ENCODE data around the gene RASGRF1. TPM values are rescaled to one million over a fixed set of nuclear protein-coding genes. Genes with fewer than 3 reads are reported as not detected.
"Not testable (repeated sequence)": the region's sequence is repeated elsewhere in the genome, so short reads cannot be mapped to it uniquely, and the experiment has no call there.

Gene RASGRF1
- total RNA-seq, 2 experiments from 2014 or later = not detected

DNA sequence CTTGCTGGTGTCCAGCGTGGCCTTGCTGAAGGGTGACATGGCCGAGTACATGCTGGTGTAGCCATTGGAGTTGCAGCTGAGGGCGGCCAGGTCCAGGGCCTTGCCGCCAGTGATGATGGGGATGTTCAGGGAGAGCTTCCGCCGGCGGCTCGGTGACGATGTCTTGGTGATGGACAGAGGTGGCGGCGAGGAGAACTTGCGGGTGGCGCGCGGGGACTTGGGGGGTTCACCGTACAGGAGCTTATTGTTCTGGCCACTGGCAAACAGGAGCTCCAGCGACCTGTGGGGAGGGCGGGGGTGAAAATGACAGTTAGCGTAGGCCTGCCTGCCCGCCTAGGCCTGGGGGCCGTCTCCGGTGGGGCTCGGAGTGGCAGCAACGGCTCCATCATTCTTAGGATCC, 86.7 kb downstream of the RASGRF1 start:
- Mint-ChIP-seq H3K9me3 (no peaks in the 10 kb centered on the region), H3K27me3 (no peaks in the 10 kb centered on the region), H3K4me1 (peaks cover 15% of the 10 kb centered on the region), H3K4me3 (no peak overlapping the region), H3K27ac (no peak overlapping the region), H3K36me3 (no peaks in the 10 kb centered on the region)
- no peak for DNase-seq

DNA sequence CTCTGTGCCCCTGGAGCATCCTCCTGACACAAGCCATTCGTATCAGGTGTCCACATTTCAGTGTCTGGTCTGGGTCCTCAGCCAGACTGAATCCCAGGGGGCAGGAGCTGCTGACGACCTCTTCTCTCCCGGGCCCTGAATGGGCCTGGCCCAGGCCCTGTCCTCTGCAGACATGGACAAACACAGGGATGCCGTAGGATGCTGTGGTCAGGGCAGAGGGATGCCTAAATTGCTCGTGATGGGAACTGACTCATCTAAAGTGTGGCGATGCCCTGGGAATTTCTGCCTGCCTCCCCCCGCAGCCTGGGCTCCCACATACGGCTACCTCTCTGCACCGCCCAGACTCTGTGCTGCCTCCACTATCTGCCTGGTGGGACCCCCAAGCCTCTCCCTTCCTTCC, 87.3 kb downstream of the RASGRF1 start:
- Mint-ChIP-seq H3K27ac (no peak overlapping the region), H3K9me3 (no peaks in the 10 kb centered on the region), H3K36me3 (no peaks in the 10 kb centered on the region), H3K27me3 (no peaks in the 10 kb centered on the region), H3K4me1 (peaks cover 15% of the 10 kb centered on the region), H3K4me3 (no peak overlapping the region)
- DNase-seq = no peak

DNA sequence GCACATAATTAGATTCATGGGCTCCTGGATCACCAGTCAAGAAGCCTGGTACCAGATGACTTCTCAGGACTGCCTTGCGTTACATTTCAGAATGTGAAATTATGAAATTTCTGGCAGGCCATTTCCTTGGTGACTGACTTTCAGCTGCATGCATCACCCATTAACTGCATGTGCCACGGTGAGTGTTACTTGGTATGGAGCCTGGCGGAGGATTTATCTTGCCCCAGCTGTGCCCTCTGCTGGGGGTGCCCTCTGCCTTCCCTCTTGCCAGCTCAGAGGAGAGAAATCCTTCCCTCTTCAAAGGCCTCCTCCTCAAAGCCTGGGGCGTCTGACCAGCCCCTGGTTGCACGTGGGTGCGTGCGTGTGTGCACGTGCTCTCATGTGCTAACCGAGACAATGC, 88.0 kb downstream of the RASGRF1 start:
- no peak overlapping the region for H3K4me3 Mint-ChIP-seq
- no peaks in the 10 kb centered on the region for H3K36me3 Mint-ChIP-seq
- H3K27ac Mint-ChIP-seq = no peak overlapping the region
- H3K27me3 Mint-ChIP-seq = no peaks in the 10 kb centered on the region
- no peak for DNase-seq
- H3K9me3 Mint-ChIP-seq = no peaks in the 10 kb centered on the region
- peaks cover 15% of the 10 kb centered on the region for H3K4me1 Mint-ChIP-seq

DNA sequence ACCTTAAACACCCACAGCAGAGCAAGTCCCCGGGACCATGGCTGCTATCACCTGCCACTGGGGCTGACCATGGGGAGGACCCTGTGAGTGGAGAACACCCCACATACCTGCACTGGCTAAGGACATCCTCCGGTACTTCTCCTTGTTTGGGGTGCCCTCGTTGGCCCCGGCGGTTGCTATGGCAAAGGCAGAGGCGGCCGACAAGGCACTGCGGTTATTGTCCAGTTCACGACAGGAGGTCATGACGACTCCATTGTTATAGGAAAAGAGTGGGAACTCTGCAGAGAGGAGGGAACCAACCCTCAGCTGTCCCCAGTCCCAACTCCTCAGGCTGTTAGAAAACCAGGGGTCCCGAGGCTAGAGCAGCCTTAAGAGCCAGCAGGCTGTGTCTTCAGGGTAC, 90.9 kb downstream of the RASGRF1 start:
- Mint-ChIP-seq H3K36me3 (no peaks in the 10 kb centered on the region), H3K4me3 (no peak overlapping the region), H3K27me3 (no peaks in the 10 kb centered on the region), H3K9me3 (no peaks in the 10 kb centered on the region), H3K27ac (no peak overlapping the region), H3K4me1 (peaks cover 8% of the 10 kb centered on the region)
- no peak for DNase-seq

DNA sequence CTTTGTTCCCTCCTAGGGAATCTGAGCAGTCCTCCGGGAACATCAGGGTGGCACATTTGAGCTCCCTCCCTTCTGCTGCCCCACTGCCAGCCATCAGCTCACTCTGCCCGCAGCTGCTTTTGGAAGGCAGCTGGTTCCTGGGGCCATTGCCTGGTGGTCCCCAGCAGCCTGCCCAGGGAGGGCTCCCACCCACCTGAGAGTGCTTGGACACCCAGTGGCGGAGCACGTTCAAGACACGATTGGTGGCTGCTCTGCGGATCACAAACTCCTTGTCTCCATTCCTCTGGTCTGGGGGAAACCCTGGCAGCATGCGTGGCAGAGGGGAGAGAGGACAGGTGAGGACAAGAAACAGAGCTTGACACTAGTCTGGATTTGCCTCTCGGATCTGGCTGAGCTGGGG, 92.1 kb downstream of the RASGRF1 start:
- Mint-ChIP-seq H3K36me3 (no peaks in the 10 kb centered on the region), H3K4me1 (no peaks in the 10 kb centered on the region), H3K4me3 (no peak overlapping the region), H3K27ac (no peak overlapping the region), H3K9me3 (no peaks in the 10 kb centered on the region), H3K27me3 (no peaks in the 10 kb centered on the region)
- DNase-seq = no peak

DNA sequence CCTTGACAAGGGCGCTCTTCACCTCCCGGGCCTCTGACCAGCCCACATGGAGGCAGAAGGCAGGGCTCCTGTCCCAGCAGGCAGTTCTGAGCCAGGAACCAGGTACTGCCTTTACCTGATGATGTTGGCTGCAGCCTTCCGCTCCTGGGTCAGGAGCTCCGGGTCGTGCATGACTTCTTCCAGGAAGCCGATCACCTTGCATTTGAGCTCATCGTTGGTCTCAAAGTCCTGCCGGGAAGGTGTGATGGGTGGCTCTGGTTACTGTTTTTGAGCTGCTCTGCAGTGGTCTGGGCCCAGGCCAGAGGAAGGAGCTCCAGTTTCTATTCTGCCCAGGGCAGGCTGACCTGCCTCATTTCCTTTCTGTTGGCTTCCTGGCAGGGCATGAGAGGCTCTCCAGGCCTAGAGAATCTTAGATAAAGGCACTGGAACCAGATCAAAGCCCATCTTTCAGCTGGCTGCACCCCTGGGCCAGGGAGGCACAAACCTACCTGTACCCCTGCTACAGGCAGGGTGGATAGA, 92.5 kb downstream of the RASGRF1 start:
- Mint-ChIP-seq H3K27me3 (no peaks in the 10 kb centered on the region), H3K4me1 (no peaks in the 10 kb centered on the region), H3K27ac (no peak overlapping the region), H3K36me3 (no peaks in the 10 kb centered on the region), H3K9me3 (no peaks in the 10 kb centered on the region), H3K4me3 (no peak overlapping the region)
- DNase-seq = no peak

DNA sequence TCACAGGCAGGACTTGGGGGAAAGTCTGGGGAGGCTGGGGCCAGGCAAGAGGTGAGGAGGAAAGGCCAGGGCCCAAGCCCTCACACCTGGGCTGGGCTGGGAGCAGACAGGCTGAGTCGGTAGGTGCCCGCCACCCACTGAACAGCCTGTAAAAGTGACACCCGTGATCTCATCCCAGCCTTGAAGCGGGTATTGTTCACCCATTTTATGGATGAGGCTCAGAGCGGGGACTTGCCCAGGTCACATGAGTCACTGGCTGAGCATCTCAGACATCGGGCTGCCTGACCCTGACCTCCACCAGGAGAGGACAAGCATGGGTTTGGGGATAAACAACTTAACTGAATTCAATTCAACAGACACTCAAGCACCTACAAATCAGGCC, 93.7 kb downstream of the RASGRF1 start:
- Mint-ChIP-seq H3K4me1 (no peaks in the 10 kb centered on the region), H3K4me3 (no peak overlapping the region), H3K27ac (no peak overlapping the region), H3K9me3 (no peaks in the 10 kb centered on the region), H3K36me3 (no peaks in the 10 kb centered on the region), H3K27me3 (no peaks in the 10 kb centered on the region)
- DNase-seq = no peak

DNA sequence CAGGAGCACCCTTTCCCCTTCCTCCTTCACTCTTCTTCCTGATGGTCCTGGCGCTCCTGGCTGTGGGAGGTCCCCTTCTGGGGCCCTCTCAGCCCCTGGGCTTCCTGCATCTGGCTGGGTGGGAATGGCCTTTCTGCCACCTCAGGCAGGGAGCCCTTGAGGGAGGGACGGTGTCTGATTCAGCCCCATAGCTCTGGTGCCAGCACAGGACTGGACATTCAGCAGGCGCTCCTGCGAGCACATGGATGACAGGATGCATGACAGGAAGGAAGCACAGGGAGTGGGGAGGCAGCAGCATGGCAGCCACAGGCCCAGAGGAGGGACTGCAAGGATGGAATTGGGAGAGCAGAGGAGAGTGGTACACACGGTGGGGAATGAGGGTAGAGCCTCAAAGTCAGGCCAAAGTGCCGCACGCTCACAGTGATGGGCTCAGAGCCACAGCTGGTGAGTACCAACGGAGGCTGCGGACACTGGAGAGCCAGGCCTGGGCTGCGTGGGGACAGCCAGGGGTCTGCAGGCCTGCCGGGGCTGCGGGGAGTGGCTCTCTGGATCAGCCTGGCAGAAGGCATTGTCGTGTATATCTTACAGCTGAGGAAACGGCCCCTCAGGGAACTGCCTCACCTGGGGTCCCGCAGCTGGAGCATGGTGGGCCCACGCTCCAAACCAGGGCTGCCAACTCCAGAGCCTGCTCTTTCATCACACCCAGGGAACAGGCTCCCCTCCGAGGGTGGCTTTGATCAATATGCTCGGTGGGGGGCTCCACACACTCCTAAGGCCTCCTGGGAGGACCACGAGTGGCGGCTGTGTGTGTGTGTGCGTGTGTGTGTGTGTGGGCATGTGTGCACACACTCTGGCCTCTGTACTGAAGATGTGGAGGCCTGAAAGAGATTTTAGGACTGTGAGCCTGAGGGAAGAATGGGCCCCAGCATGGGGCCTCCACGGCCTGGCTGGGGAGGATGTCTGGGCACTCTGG, 94.4 kb downstream of the RASGRF1 start:
- Mint-ChIP-seq H3K9me3 (no peaks in the 10 kb centered on the region), H3K36me3 (no peaks in the 10 kb centered on the region), H3K27ac (no peak overlapping the region), H3K4me3 (no peak overlapping the region), H3K27me3 (no peaks in the 10 kb centered on the region), H3K4me1 (no peaks in the 10 kb centered on the region)
- no peak for DNase-seq

DNA sequence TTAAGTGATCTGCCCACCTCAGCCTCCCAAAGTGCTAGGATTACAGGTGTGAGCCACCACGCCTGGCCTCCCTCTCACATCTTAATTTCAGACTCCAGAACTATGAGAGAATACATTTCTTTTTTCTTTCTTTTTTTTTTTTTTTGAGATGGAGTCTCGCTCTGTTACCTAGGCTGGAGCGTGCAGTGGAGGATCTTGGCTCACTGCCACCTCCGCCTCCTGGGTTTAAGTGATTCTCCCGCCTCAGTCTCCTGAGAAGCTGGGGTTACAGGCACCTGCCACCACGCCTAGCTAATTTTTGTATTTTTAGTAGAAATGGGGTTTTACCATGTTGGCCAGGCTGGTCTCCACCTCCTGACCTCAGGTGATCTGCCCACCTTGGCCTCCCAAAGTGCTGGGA, 95.4 kb downstream of the RASGRF1 start:
- not testable (repeated sequence) for H3K4me3 Mint-ChIP-seq, H3K27ac Mint-ChIP-seq, H3K9me3 Mint-ChIP-seq, DNase-seq, H3K27me3 Mint-ChIP-seq, H3K36me3 Mint-ChIP-seq, H3K4me1 Mint-ChIP-seq

DNA sequence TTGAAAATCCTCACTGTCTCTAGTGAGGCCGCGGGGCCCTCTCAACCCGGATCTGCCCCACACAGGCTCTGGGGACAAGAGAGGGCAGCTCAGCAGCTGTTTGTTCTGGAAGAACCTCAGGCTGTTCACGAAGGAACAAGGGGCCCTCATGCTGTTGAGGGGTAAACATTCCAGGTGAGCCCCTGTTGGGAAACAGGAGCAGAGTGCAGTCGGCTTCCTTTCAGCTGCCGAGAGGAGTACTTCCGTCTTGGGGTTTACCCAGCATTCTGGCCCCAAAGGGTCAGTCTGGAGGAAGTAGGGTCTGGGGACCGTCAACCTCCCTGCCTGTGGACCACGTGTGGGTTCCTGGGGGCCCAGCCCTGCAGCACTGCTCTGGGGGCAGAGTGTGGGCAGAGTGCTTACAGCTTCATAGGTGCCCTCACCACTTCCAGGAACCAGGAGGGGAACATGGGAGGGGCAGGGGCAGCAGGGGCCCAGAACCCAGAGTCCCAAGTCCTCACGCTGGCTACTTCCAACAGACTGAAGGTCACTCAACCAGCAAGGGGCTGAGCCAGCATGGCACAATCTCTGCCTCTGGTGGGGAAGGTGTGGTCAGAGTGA, 96.5 kb downstream of the RASGRF1 start:
- H3K4me1 Mint-ChIP-seq = no peaks in the 10 kb centered on the region
- no peak overlapping the region for H3K27ac Mint-ChIP-seq
- peaks cover 4% of the 10 kb centered on the region for H3K27me3 Mint-ChIP-seq
- H3K36me3 Mint-ChIP-seq = no peaks in the 10 kb centered on the region
- no peak for DNase-seq
- H3K4me3 Mint-ChIP-seq = no peak overlapping the region
- no peaks in the 10 kb centered on the region for H3K9me3 Mint-ChIP-seq

DNA sequence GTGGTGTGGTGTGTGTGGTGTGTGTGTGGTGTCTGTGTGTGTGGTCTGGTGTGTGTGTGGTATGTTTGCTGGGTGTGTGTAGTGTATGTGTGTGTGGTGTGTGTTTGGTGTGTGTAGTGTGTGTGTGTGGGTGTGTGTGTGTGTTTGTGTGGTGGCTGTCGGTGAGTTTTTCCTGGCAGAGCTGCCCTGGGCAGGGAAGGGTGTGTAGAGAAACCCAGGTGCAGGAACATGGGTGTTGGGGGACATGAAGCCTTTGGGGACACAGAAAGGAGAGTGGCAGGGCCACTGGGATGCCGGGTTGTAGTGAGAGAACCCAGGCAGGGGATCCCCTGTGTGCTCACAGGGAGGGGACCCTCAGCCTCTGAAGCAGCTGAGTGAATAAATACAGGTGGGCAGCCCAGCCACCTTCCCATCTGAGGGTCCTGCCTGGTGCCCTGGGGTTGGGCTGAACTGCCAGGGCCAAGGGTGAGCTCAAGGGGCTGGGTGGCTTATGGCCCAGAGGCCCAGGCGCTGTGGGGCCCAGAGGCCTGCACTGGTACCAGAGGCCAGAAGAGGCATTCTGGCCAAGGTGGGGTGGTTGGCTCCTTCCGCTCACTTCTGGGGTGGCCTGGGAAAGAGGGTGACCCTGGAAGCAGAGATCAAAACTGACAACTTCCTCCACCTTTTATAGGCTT, 97.2 kb downstream of the RASGRF1 start:
- no peak for DNase-seq
- H3K27me3 Mint-ChIP-seq = peaks cover 4% of the 10 kb centered on the region
- no peak overlapping the region for H3K27ac Mint-ChIP-seq
- H3K9me3 Mint-ChIP-seq = no peaks in the 10 kb centered on the region
- H3K4me1 Mint-ChIP-seq = no peaks in the 10 kb centered on the region
- no peaks in the 10 kb centered on the region for H3K36me3 Mint-ChIP-seq
- no peak overlapping the region for H3K4me3 Mint-ChIP-seq

DNA sequence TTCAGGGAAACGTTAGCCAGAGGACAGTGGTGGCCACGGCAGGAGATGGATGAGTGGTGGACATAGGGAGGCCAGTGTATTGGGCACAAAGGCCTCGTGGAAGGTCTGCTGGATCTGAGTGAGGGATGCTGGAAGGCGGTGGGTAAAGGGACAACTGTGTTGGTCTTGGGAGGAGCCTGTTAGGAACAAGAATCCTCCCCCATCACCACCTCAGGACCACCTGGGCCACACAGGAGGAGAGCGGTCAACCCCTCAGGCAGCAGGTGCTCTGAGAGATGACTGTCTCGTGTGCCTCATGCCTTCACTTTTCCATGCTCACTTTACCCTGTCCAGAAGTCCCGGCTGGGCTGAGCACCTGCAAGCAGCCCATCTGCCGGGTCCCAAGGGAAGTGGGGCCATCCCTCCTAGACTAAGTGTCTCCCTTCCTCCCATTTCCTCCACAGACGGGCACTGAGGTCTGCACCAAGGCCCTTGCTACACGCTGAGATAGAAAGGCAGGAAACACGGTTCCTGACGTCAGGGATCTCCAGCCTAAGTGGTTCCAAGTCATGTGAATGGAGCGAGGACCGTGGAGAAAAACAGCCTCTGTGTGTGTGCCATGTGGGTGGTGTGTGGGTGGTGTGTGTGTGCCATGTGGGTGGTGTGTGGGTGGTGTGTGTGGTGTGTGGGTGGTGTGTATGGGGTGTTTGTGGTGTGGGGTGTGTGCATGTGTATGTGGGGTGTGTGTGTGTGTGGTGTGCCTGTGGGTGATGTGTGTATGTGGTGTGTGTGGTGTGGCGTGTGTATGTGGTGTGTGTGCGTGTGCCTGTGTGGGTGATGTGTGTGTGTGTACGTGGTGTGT, 97.9 kb downstream of the RASGRF1 start:
- H3K4me1 Mint-ChIP-seq = no peaks in the 10 kb centered on the region
- no peak overlapping the region for H3K4me3 Mint-ChIP-seq
- no peak for DNase-seq
- H3K9me3 Mint-ChIP-seq = no peaks in the 10 kb centered on the region
- no peaks in the 10 kb centered on the region for H3K36me3 Mint-ChIP-seq
- H3K27me3 Mint-ChIP-seq = peaks cover 4% of the 10 kb centered on the region
- no peak overlapping the region for H3K27ac Mint-ChIP-seq

DNA sequence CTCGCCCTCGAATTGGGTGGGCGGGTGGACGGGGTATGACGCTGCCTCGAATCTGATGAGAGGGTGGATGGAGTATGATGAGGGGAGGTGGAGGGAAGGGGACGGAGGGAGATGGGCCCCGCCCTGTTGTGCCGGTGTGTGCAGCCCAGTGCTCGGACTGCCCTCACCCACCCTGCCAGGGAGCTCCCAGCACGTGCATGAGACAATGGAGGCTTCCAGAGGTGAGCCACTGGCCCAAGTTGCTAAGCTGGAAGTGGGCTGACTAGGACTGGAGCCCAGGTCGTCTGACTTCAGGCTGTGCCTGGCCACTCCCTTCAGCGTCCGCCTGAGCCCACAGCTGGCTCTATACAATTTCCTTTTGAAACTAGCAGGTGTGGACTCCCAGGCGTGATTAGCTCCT, 98.7 kb downstream of the RASGRF1 start:
- no peaks in the 10 kb centered on the region for H3K9me3 Mint-ChIP-seq
- peaks cover 4% of the 10 kb centered on the region for H3K27me3 Mint-ChIP-seq
- DNase-seq = no peak
- H3K36me3 Mint-ChIP-seq = no peaks in the 10 kb centered on the region
- H3K4me3 Mint-ChIP-seq = no peak overlapping the region
- H3K4me1 Mint-ChIP-seq = no peaks in the 10 kb centered on the region
- H3K27ac Mint-ChIP-seq = no peak overlapping the region

DNA sequence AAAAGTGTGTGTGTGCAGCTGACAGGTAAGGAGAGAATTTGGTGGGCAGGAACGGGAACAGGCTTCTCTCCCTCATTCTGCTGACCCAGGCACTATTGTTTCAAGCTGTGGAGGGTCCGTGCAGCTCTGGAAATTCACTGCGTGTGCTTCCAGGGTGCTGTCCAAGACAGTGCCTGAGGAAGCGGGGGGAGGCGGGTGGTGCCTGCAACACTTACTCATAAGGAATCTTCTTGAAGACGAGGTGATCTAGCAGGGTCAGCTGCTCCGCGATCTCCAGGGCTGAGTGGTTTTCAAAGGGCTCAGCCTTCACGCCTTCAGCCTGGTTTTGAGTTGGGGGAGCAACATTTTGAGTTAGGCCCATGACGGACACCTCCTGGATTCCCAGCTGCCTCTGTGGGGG, 99.1 kb downstream of the RASGRF1 start:
- H3K9me3 Mint-ChIP-seq = no peaks in the 10 kb centered on the region
- peaks cover 4% of the 10 kb centered on the region for H3K27me3 Mint-ChIP-seq
- no peaks in the 10 kb centered on the region for H3K4me1 Mint-ChIP-seq
- H3K4me3 Mint-ChIP-seq = no peak overlapping the region
- no peak overlapping the region for H3K27ac Mint-ChIP-seq
- DNase-seq = no peak
- H3K36me3 Mint-ChIP-seq = no peaks in the 10 kb centered on the region

DNA sequence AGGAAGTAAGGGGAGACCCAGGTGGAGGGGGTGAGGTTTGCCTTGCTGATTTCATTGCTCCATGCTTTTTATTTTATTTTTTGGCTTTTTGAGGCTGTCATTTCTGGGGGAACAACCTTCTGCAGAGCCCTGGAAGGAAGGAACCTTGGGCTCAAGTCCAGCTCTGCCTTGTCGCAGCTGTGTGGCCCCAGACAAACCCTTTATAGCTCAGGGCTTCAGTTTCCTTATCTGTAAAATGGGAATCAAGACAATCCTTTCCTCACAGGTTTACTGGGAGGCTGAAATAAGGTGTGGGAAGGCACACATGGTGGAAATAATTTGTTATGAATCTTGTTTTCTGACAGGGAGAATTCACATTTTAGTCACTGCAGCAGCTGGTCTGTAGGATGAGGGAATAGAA, 100.3 kb downstream of the RASGRF1 start:
- no peak for DNase-seq
- Mint-ChIP-seq H3K27me3 (peaks cover 4% of the 10 kb centered on the region), H3K9me3 (no peaks in the 10 kb centered on the region), H3K4me3 (no peak overlapping the region), H3K4me1 (no peaks in the 10 kb centered on the region), H3K27ac (no peak overlapping the region), H3K36me3 (no peaks in the 10 kb centered on the region)
